ENCODE data around the gene UQCC3.
"Not testable (repeated sequence)": the region's sequence is repeated elsewhere in the genome, so short reads cannot be mapped to it uniquely, and the experiment has no call there.

The UQCC3 gene, protein sequence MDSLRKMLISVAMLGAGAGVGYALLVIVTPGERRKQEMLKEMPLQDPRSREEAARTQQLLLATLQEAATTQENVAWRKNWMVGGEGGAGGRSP

DNA sequence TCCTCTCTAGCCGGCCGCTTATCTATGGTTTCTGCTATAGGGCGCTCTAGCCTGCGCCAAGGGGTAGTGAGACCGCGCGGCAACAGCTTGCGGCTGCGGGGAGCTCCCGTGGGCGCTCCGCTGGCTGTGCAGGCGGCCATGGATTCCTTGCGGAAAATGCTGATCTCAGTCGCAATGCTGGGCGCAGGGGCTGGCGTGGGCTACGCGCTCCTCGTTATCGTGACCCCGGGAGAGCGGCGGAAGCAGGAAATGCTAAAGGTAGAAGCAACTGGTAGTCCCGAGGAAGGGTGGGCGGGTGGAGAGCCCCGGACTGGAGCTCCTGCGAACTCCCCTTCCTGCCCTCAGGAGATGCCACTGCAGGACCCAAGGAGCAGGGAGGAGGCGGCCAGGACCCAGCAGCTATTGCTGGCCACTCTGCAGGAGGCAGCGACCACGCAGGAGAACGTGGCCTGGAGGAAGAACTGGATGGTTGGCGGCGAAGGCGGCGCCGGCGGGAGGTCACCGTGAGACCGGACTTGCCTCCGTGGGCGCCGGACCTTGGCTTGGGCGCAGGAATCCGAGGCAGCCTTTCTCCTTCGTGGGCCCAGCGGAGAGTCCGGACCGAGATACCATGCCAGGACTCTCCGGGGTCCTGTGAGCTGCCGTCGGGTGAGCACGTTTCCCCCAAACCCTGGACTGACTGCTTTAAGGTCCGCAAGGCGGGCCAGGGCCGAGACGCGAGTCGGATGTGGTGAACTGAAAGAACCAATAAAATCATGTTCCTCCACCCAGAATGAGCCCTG is at the start of gene UQCC3, which contains the start of gene LBHD1:
Gene UQCC3, plus strand, starts transcription at position 66 of the 782 bp plus-strand sequence. Its CDS starts 73 bp downstream, at position 139.
Gene LBHD1, minus strand, starts transcription at position 660 of the 782 bp plus-strand sequence. CDS start 2,236 bp downstream, outside the sequence.
- peak; percentile 96 for DNase-seq

DNA sequence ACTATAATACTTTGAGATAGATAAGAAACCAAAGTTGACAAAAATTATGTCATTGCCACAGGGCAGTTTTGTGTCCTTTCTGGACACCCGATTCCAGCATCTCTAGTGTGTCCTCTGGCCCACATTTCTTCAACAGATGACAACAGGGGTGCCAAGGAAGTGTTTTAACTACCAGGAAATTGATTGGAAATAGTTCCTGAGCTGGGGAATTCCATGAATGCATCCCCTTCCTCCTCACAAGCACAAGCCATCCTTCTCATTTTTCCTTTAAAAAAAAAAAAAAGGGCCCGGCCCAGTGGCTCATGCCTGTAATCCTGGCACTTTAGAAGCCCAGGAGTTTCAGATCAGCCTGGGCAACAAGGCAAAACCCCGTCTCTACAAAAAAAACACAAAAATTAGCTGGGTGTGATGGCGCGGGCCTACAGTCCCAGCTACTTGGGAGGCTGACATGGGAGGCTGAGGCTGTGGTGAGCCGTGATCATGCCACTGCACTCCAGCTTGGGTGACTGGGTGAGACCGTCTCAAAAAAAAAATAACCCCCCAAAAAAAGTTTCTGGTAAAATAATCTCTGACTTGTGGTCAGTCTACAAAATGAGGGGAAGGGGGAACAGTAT is 48.9 kb upstream of the UQCC3 start:
- DNase-seq = no peak

- DNase-seq = no peak
Observed at GRCh38 chr11:62627713-62628112, 43.8 kb upstream of the UQCC3 start.

DNA sequence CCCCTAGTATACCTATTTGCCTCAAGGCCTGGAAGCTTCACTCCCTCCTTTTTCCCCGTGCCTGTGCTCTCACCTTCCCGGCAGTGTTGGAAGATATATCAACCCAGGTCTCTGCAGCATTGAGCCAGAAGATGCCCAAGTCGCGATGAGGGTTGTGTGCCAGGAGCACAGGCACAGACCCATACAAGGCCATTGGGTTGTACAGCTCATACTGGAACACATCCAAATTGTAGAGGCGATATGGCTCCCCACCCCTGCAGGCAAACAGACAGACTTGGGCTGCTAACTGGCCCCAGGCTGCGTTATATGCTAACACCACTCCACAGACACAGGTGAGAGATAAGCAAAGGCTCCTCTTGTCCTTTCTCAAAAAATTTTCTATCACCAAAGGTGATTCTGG is 39.0 kb upstream of the UQCC3 start:
- DNase-seq = no peak

GRCh38 chr11:62644220-62644619 is 27.3 kb upstream of the UQCC3 start:
- no peak for DNase-seq

DNA sequence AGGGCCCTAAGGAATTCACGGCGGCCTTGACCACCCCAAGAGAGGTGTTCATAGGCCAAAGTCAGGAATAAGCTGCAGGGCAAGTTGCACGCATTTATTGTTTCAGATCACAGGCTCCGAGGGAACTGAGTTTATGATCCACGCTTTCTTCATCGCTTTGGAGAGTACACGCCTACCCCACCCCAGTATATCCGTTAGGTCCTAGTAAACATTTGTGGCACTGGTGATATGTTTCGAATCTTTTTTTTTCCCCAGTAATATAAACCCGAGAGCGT is 25.9 kb upstream of the UQCC3 start:
- no peak for DNase-seq

DNA sequence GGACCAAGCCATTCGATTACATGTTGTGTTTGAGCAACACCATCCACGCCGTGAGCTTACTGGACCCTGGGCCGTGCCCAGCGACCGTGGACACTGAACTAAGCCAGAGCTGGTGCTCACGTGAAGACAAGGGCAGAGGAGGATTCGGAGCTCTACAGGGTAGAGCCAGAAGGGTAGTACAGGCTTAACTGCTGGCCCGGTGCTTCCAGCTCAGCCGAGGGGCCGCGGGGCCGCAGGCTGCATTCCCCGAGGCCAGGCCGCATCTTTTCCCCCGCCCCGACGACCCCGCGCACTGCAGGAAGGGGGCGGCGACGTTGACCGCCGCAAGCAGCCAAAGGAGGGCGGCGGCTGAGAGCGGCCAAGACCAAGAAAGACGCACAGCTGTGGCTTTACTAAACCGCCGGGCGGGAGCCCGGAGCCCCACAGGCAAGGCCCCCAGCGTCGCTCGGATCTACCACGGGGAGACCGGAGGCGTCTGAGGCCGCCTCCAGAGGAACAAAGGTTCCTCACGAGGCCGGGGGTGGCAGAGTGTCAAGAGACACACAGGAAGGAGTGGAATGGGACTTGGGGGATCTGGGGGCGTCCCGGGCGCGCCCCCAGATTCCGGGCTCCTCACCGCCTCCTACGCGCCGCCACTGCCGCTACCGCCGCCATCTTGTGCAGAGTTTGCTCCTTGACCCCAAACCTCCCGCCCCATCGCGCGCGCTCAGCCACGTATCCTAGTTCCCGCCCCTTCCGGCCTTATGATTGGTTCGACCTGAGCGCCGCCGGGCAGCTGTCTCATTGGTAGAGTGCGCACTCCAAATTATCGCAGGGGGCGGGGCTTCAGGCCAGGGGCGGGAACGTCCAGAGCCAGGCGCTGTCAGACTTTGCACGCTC is 25.3 kb upstream of the UQCC3 start, which contains the start of gene GANAB:
Gene GANAB, minus strand, starts transcription at position 668 of the 879 bp plus-strand sequence. Its CDS starts 14 bp downstream, at position 654.
- DNase-seq = peak; percentile 96

DNA sequence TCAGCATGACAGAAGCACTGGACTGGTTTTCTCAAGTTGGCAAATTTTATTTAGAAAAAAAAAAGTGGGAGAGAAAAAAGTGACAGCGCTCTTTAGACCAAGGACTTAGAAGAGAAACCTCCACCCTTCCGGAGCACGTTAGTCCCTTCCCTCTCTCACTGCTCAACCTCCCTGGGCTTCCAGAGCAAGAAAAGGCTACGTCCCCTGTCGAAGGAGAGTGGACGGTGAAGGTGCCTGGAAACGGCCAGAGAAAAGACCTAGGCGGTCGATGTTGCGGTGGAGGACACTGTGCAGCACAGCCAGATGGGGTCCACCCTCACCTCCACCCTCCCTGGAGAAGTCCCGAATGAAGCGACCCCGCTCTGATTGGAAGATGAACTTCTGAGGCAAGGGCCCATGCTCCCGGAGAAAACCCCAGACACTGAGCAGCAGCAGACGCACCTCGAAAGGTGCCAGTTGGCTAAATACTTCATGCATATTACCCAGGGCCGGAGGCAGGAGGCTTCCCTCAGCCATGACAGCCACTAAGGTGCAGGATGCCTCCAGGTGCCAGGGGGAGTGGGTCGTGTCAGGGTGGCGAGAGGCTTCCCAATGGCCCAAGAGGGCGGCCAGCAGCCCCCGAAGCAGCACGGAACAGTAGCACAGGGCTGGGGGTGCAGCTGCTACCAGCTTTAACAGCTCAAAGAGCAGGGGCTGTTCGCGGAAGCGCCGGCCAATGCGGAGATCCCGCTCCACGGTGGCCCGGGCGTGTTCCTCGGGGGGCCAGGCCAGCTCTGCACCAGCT is 24.5 kb upstream of the UQCC3 start:
- no peak for DNase-seq

GRCh38 chr11:62647609-62648005 is 23.9 kb upstream of the UQCC3 start:
- no peak for DNase-seq

- no peak for DNase-seq
Observed at GRCh38 chr11:62648185-62648966, 23.1 kb upstream of the UQCC3 start.

GRCh38 chr11:62648967-62649364 is 22.5 kb upstream of the UQCC3 start:
- no peak for DNase-seq

DNA sequence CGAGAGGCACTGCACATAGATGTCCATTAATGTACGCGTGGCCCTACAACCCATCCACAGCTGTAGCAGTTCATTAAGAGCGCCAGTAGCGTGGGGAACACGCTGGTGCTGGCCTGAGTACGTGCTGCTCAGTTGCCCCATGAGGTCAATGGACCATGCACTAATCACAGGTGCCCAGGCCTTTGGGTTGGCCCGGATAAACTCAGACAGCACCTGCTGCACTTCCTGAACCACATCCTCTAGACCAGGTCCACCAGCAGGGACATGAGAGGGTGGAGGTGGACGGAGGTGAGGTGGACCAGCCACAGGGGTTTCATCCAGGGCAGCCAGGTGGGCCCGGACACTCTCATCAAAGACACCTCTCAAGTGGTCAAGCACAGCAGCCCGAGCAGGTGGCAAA is 22.0 kb upstream of the UQCC3 start:
- no peak for DNase-seq

DNA sequence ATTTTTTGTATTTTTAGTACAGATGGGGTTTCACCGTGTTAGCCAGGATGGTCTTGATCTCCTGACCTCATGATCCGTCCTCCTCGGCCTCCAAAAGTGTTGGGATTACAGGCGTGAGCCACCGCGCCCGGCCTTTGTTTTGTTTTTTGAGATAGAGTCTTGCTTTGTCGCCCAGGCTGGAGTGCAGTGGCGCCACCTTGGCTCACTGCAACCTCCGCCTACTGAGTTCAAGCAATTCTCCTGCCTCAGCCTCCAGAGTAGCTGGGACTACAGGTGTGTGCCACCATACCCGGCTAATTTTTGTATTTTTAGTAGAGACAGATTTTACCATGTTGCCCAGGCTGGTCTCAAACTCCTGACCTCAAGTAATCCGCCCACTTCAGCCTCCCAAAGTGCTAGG is 21.2 kb upstream of the UQCC3 start:
- not testable (repeated sequence) for DNase-seq

DNA sequence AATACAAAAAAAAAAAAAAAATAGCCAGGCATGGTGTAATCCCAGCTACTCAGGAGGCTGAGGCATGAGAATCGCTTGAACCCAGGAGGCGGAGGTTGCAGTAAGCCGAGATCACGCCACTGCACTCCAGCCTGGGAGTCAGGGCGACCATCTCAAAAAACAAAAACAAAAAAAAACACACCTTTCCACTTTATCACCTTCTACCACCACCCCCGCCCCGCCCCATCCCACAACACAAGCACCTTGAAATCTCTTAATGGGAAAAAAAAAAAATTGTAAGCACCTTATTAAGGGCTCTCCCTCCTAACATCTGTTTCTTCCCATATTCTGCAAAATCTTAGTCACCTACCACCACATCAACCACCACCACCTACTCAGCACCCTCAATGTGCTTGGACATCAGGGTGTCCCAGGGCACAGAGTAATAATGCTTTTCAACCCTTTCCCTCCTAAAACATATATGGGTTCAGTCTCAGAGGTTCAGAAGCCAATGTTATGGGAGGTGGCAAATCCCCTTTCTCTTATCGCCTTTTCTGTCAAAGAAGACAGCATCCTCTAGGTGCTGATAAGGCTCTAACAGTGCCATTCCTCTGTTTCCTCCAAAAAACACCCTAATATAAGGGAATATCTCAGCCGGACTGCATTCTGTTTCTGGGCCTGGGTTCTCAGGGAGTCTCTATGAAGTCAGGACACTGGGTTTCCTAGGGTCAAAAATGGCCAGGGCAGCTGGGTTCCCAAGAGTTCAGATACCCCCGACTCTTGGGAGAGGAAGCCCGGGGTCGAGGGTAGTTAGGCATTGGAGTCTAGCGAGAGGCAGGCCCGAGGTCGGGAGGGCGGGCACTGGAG is 19.1 kb upstream of the UQCC3 start:
- no peak for DNase-seq

GRCh38 chr11:62654297-62654696 is 17.2 kb upstream of the UQCC3 start:
- DNase-seq = no peak

- DNase-seq = no peak
Observed at GRCh38 chr11:62656796-62657429, 14.6 kb upstream of the UQCC3 start.

DNA sequence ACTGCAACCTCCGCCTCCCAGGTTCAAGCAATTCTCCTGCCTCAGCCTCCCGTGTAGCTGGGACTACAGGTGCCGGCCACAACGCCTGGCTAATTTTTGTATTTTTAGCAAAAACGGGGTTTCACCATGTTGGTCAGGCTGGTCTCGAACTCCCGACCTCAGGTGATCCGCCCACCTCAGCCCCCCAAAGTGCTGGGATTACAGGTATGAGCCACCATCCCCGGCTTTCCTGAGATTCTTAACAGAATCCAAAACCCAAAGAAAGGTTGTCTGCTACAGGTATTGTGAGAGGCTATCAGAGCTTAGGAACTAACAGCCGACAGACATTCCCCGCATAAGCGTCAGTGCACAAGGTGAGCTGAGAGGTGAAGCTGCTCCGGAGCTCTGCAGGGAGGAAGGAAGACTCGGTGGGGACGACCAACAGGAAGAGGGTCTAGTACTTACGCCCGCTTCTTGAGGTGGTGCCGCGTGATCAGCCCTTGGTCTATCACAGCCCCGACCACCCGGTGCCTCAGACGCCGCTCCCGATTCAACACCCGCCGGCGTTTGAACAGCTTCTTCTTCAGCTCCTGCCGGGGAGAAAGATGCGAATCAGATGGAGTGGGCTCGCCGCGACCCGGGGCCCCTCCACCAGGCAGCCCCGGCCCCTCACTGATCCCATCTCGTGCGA is 6.9 kb upstream of the UQCC3 start:
- DNase-seq = peak; percentile 79

DNA sequence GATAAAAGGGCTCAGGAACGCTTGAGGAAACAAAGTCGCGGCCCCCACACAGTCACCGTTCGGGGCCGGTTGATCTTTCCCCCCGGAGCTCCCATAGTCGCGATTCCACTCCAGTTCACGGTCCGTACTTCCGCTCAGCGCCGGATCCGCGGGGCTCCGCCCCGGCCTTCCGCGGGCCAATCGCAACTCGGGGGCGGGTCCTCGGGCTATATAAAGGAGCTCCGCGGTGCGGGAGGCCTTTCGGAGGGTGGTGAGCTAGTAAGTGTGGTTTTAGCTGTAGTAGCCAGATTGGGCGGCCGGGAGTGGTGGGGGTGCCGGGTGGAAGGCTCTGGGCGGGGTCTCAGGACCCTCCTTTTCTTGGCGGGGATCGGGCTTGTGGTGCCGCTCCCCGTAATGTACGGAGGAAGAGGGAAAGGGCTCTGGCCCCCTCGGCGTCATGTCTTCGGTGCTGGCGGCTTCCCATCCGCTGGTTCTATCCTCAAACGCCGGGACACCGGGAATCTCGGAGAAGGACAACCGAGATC is 6.3 kb upstream of the UQCC3 start, which contains the start of the genes C11orf98 and CSKMT:
Gene C11orf98, minus strand, starts transcription at position 136 of the 524 bp plus-strand sequence. Its CDS starts 41 bp downstream, at position 95.
Gene CSKMT, plus strand, starts transcription at position 238 of the 524 bp plus-strand sequence. CDS start 568 bp downstream, outside the sequence.
- DNase-seq = peak; percentile 95

Measured in NCI-H526 treated with DMSO at 0.1 percent for 48 hours (cell line).